Kidney (tissue), 14 donors: ENCODE results near the gene SPEN. TPM values are rescaled to one million over a fixed set of nuclear protein-coding genes. Genes with fewer than 3 reads are reported as not detected.
A peak's percentile ranks its signal among the peaks of the same experiment; 100 is the strongest.

Experiments
- DNase-seq, 5 donors: peaks; one replicate each; pipeline ENCODE4 v3.0.0-alpha.2; 2013 to 2020
- FAIRE-seq: peaks from 2 replicates; lab custom pipeline; 2012; peaks lifted over from hg19 to GRCh38; lab: Jason Lieb, UNC
- H3K27ac ChIP-seq, 2 donors: one replicate each; pipeline ENCODE4 v1.7.0; 2013; ENCODE audit warnings: low read depth in 2 of 2, low read length in 2 of 2, inconsistent platforms in 1 of 2
- H3K27me3 ChIP-seq: one replicate; pipeline ENCODE4 v1.7.1; 2013; ENCODE audit warnings: low read length, inconsistent platforms; ENCODE audit not compliant: control insufficient read depth, insufficient read depth
- H3K36me3 ChIP-seq, 3 donors: one replicate each; pipeline versions ENCODE4 v1.7.0 to v1.7.1; 2013; ENCODE audit warnings: low read length in 3 of 3, control low read depth in 1 of 3, inconsistent platforms in 1 of 3; ENCODE audit not compliant: insufficient read depth in 3 of 3, control insufficient read depth in 2 of 3
- H3K4me1 ChIP-seq, 3 donors: one replicate each; pipeline versions ENCODE4 v1.7.0 to v1.7.1; 2013; ENCODE audit warnings: low read length in 3 of 3, inconsistent platforms in 1 of 3, low read depth in 1 of 3; ENCODE audit not compliant: control insufficient read depth in 2 of 3, insufficient read depth in 2 of 3
- H3K4me3 ChIP-seq, 3 donors: one replicate each; pipeline versions ENCODE4 v1.7.0 to v1.8.1; 2013; ENCODE audit warnings: low read length in 3 of 3, control low read depth in 1 of 3, inconsistent platforms in 1 of 3
- H3K9ac ChIP-seq, 3 donors: one replicate each; pipeline versions ENCODE4 v1.7.0 to v1.7.1; 2013; ENCODE audit warnings: low read length in 3 of 3, control low read depth in 1 of 3, inconsistent platforms in 1 of 3
- H3K9me3 ChIP-seq, 3 donors: one replicate each; pipeline versions ENCODE4 v1.7.0 to v1.7.1; 2013; ENCODE audit warnings: low read length in 3 of 3, control low read depth in 1 of 3, inconsistent platforms in 1 of 3; ENCODE audit not compliant: control insufficient read depth in 2 of 3, insufficient read depth in 1 of 3
- intact Hi-C: fragments of 100-400 bp; cut with DNase I; formaldehyde crosslinking; loops from one replicate; pipeline ENCODE4 v1.11.1; 2022
- polyA plus RNA-seq: library from polyadenylated mRNA; stranded (reverse); fragments of 350-450 nt; fragmentation: Illumina TruSeq; extraction: RNeasy Lipid Tissue Mini Kit (QIAGEN cat#74804); gene quantifications from one replicate; pipeline ENCODE4 v1.2.3, GENCODE V29; 2014; ENCODE audit warnings: low read depth, low replicate concordance; ENCODE audit not compliant: insufficient read depth
- total RNA-seq: library from RNA; stranded (reverse); fragmentation: NEBNext Ultra II Directional; extraction: Animal tissue kit (Norgen Biotek cat#: 25700); gene quantifications from one replicate; pipeline ENCODE4 v1.2.1, GENCODE V29; 2021
- TF ChIP-seq, protein P1 (sequence below): IDR thresholded peaks from 3 replicates; pipeline ENCODE4 v1.5.1; 2012; ENCODE audit warnings: mild to moderate bottlenecking, moderate library complexity, borderline replicate concordance; ENCODE audit not compliant: insufficient read depth; ENCODE audit errors: extremely low read depth
- donor health status: control.
- donor health status: control.
- donor health status: control.
- donor health status: control.
- donor health status: control.
- donor health status: DM: yes; HTN: yes; CAD: no.
- donor health status: Normal renal cell carcinoma (clear cell type).

Gene SPEN
- total and polyA plus RNA-seq, 2 donors from 2014 or later, result 9.4 to 70.7 TPM

DNA sequence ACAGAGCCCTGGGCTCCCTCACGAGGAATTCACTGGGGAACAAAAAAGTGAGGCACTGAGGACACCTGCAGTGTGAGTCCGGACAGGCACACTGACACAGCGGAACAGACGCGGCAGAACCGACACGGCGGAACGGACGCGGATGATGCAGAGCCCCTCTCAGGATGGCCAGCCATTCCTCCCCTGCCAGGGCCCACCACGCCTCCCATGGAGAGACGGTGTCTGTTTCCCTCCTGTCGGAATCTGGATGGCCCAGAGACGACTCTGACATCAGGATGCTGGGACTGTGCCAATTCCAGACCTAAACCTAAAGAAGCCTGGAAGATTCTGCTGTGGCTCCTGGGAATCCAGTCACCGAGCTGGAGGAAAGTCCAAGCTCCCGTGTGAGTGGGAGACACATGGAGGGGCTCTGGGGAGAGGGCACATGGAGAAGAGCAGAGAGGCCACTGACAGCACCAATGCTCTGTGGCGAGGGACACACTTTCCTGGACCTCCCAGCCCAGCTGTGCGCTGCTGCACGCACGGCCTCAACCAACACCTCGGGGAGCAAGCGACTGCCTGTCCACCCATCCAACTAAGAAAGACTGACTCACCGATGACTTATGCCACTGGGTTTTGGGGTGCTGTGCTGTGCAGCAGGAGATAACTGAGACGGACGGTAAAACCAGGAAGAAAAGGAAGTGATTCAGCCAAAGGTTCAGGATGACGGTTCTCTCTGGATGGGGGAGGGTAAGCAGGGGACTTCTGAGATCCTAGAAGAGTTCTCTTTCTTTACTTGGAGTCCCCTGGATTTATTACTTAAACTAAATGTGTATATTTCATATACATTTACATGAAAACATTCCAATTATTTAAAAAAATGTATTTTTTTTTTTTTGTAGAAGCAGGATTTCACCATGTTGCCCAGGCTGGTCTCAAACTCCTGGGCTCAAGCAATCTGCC, 105.1 kb downstream of the SPEN start:
- intact Hi-C loops, result no loop called here
- H3K9me3 ChIP-seq, result no peaks in the 10 kb centered on the region
- FAIRE-seq (no peak), DNase-seq (peak in 3 of 5 donors; percentile 31 to 69 (median 37))
- no peak overlapping the region for H3K9ac ChIP-seq
- peaks cover 0 to 46% (median 22%) of the 10 kb centered on the region in 3 donors for H3K4me1 ChIP-seq
- TF ChIP-seq, protein P1, sequence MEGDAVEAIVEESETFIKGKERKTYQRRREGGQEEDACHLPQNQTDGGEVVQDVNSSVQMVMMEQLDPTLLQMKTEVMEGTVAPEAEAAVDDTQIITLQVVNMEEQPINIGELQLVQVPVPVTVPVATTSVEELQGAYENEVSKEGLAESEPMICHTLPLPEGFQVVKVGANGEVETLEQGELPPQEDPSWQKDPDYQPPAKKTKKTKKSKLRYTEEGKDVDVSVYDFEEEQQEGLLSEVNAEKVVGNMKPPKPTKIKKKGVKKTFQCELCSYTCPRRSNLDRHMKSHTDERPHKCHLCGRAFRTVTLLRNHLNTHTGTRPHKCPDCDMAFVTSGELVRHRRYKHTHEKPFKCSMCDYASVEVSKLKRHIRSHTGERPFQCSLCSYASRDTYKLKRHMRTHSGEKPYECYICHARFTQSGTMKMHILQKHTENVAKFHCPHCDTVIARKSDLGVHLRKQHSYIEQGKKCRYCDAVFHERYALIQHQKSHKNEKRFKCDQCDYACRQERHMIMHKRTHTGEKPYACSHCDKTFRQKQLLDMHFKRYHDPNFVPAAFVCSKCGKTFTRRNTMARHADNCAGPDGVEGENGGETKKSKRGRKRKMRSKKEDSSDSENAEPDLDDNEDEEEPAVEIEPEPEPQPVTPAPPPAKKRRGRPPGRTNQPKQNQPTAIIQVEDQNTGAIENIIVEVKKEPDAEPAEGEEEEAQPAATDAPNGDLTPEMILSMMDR, result no peak
- peaks cover 0 to 6% (median 0%) of the 10 kb centered on the region in 3 donors for H3K36me3 ChIP-seq
- no peak overlapping the region for H3K27ac ChIP-seq
- no peak overlapping the region for H3K4me3 ChIP-seq
- H3K27me3 ChIP-seq, result no peaks in the 10 kb centered on the region

DNA sequence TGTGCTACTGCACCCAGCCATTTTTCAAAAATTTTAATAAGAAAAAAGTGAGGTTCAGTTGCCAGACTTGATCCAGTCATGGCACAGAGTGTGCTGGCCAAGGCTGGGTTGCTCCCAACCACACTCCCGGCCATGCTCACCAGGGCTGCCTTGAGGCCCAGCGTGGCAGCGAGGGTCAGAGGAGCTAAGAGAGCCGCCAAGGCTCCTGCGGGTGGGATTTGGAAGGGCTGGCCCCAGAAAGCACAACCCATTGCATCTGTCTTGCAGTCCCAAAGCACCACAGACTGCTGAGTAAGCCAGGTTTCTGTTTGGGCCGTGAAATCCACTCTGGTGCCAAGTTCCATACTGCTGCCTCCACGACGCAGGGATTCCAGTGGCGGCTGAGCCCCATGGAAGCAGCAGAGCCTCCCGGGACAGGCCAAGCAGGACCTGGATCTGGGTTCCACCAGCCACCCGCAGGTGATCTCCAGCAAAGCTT, 105.8 kb downstream of the SPEN start:
- H3K27me3 ChIP-seq, result no peaks in the 10 kb centered on the region
- intact Hi-C loops, result no loop called here
- H3K4me3 ChIP-seq, result no peak overlapping the region
- peaks cover 0 to 43% (median 22%) of the 10 kb centered on the region in 3 donors for H3K4me1 ChIP-seq
- no peak overlapping the region for H3K9ac ChIP-seq
- no peaks in the 10 kb centered on the region for H3K36me3 ChIP-seq
- H3K27ac ChIP-seq, result no peak overlapping the region
- TF ChIP-seq, protein P1, result no peak
- H3K9me3 ChIP-seq, result no peaks in the 10 kb centered on the region
- DNase-seq (peak in 2 of 5 donors; percentile 24 to 73), FAIRE-seq (no peak)

- FAIRE-seq, result no peak
- TF ChIP-seq, protein P1, result no peak
- Histone ChIP-seq H3K4me1 (peaks cover 0 to 45% (median 22%) of the 10 kb centered on the region in 3 donors), H3K9me3 (no peaks in the 10 kb centered on the region), H3K4me3 (no peak overlapping the region), H3K9ac (no peak overlapping the region), H3K36me3 (no peaks in the 10 kb centered on the region), H3K27me3 (no peaks in the 10 kb centered on the region), H3K27ac (no peak overlapping the region)
- intact Hi-C loops, result no loop called here
- no peak for DNase-seq
These were observed 106.3 kb downstream of the SPEN start for GRCh38 chr1:15953791-15954241.
